ENCODE results near the gene CACNA1C.

The CACNA1C gene

GRCh38 chr12:2641207-2641606 lies 588.4 kb downstream of the CACNA1C start:
- no peak for DNase-seq

GRCh38 chr12:2641761-2642160 lies 589.0 kb downstream of the CACNA1C start:
- DNase-seq = no peak

- no peak for DNase-seq
These were observed 589.5 kb downstream of the CACNA1C start for GRCh38 chr12:2642176-2642892.

- DNase-seq = no peak
These were observed 590.2 kb downstream of the CACNA1C start for GRCh38 chr12:2642896-2643425.

GRCh38 chr12:2643576-2644135 lies 590.9 kb downstream of the CACNA1C start:
- DNase-seq = no peak

- peak; percentile 81 for DNase-seq
These were observed 592.1 kb downstream of the CACNA1C start for GRCh38 chr12:2644683-2645405.

- DNase-seq = peak; percentile 51
These were observed 592.7 kb downstream of the CACNA1C start for GRCh38 chr12:2645460-2645859.

GRCh38 chr12:2646341-2646740 lies 593.6 kb downstream of the CACNA1C start:
- DNase-seq = no peak

GRCh38 chr12:2647186-2647585 lies 594.4 kb downstream of the CACNA1C start:
- no peak for DNase-seq

- DNase-seq = no peak
These were observed 595.6 kb downstream of the CACNA1C start for GRCh38 chr12:2648406-2648805.

GRCh38 chr12:2649201-2650030 lies 596.6 kb downstream of the CACNA1C start:
- no peak for DNase-seq

GRCh38 chr12:2650261-2651067 lies 597.7 kb downstream of the CACNA1C start:
- DNase-seq = no peak

GRCh38 chr12:2651068-2651965 lies 598.5 kb downstream of the CACNA1C start:
- DNase-seq = no peak

GRCh38 chr12:2652011-2652400 lies 599.2 kb downstream of the CACNA1C start:
- DNase-seq = no peak

GRCh38 chr12:2652401-2653081 lies 599.8 kb downstream of the CACNA1C start:
- DNase-seq = no peak

GRCh38 chr12:2653461-2653965 lies 600.7 kb downstream of the CACNA1C start:
- no peak for DNase-seq

GRCh38 chr12:2654311-2654710 lies 601.5 kb downstream of the CACNA1C start:
- DNase-seq = no peak

- no peak for DNase-seq
These were observed 602.0 kb downstream of the CACNA1C start for GRCh38 chr12:2654741-2655140.

- no peak for DNase-seq
These were observed 609.7 kb downstream of the CACNA1C start for GRCh38 chr12:2662524-2662923.
